Astrocyte of the cerebellum (primary cell): ENCODE results near the gene CCDC170.

ENCODE experiments used
- DNase-seq: peaks from one replicate; pipeline ENCODE4 v3.0.0-alpha.2; 2011; ENCODE audit warnings: low read depth
- H3K4me3 ChIP-seq: 2 replicates; pipeline ENCODE4 v1.5.1; 2011; ENCODE audit warnings: mild to moderate bottlenecking, low read depth, low read length, moderate library complexity
- in situ Hi-C: cut with HindIII; loops from 2 replicates; pipeline ENCODE4 v1.10.0; 2017; ENCODE audit warnings: low sequenced_read_pairs
- TF ChIP-seq, protein P1 (sequence below): IDR thresholded peaks from 2 replicates; pipeline ENCODE4 v1.5.1; 2012; ENCODE audit warnings: low read length, low read depth, moderate library complexity, mild to moderate bottlenecking; ENCODE audit errors: missing control alignments

Gene CCDC170

DNA sequence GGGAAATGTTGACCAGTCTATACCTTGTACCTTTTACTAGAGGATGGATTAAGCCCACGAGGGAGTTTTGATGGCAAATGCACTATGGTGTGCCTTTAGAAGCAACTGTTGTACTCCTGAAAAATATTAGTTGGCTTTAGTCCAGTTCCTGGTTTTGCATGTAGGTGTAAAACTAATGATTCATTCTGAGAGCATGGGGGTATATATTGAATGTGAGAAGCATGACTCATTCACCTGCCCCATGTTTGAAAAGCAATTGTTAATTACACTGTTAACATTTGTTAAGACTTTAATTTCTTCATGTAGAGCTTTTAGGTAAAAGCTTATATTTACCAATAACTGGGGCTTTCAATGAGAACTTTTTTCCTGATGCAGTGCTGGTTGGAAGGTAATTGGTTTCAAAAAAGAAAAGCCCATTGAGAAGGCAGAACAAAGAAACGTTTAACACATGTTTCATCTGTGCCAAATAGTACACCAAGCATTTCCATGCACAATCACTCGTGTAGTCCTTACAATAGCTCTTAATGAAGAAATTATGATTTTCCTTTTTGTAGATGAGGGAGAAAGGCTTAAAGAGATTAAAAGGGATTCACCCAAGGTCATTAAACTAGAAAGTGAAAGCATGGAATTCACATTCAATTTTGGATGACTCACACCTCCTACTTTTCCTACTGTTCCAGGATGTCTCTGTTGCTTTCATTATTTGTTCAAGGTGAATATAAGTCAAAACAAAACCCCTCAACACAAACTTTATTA is 134.1 kb downstream of the CCDC170 start:
- no peak for DNase-seq
- TF ChIP-seq, protein P1, sequence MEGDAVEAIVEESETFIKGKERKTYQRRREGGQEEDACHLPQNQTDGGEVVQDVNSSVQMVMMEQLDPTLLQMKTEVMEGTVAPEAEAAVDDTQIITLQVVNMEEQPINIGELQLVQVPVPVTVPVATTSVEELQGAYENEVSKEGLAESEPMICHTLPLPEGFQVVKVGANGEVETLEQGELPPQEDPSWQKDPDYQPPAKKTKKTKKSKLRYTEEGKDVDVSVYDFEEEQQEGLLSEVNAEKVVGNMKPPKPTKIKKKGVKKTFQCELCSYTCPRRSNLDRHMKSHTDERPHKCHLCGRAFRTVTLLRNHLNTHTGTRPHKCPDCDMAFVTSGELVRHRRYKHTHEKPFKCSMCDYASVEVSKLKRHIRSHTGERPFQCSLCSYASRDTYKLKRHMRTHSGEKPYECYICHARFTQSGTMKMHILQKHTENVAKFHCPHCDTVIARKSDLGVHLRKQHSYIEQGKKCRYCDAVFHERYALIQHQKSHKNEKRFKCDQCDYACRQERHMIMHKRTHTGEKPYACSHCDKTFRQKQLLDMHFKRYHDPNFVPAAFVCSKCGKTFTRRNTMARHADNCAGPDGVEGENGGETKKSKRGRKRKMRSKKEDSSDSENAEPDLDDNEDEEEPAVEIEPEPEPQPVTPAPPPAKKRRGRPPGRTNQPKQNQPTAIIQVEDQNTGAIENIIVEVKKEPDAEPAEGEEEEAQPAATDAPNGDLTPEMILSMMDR, result no peak
- in situ Hi-C loops, result no loop called here
- H3K4me3 ChIP-seq, result no peak overlapping the region

DNA sequence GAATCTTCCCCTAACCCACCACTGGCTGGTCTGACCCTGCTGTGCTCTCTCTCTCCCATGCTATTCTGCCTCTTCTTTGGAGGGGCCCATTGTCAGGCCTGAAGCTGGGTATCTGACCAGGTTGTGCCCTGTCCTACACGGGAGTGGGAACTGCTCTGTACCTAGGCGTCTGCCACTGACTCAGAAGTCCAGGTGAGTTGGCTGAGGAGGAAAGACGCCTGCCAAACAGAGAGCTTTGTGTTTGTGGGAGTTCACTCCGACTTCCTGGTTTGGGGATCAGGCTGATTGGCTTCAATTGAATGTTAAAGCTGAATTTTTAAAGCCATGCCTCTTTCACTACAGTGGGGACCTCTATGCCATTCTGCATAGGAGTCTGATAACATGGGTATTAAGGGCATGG is 136.0 kb downstream of the CCDC170 start:
- in situ Hi-C loops, result no loop called here
- TF ChIP-seq, protein P1, result no peak
- no peak for DNase-seq
- H3K4me3 ChIP-seq, result no peak overlapping the region

DNA sequence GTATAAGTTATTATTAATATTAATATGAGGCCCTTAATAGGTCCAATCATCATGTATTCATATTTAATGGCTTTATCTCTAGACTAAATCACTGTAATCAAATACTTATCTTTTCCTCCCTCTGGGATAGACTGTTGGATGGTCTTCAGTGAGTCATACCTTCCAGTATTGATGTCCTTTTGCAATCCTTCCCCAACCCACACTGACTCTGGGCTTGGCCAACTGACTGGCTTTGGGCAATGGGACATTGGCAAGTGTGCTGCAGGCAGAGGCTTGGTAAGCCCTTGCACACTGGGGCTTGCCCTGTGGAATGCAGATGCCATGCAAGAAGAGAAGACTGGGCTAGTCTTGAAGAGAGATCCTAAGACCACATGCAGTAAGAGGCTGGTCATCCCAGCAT is 136.6 kb downstream of the CCDC170 start:
- in situ Hi-C loops, result no loop called here
- TF ChIP-seq, protein P1, result no peak
- DNase-seq, result no peak

DNA sequence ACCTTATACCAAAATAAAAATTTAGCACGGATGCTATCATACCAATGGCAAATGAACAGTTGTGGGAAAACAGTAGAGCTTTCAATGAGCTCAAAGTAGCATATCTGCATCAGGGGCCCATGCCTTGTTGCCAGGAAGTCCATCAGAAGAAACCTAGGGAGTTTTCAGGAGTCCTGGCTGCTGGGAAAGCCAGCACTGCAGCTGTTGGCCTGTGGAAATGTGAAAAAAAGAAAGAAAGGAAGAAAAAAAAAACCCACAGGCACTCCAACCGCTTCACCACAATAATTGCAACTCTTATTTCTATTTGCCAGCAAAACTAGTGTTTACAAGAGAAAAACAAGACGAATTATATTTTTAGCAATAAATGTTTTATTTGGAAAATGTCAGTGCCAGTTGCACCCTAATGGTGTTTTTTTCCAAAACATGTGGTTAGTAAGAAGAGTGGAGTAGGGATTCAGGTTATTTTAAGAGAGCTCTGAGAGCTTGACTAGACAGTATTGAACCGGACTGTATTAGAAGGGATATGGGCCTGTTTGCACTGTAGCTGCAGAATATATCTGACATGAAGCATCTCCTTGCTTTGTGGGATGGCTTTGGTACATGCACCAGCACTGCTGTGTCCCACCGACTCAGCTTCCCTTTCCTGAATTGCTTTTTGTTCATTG is 137.3 kb downstream of the CCDC170 start:
- H3K4me3 ChIP-seq, result no peak overlapping the region
- no peak for DNase-seq
- TF ChIP-seq, protein P1, result no peak
- in situ Hi-C loops, result no loop called here

More for the DNA sequence above, 136.6 kb downstream of the CCDC170 start:
- no peak overlapping the region for H3K4me3 ChIP-seq

DNA sequence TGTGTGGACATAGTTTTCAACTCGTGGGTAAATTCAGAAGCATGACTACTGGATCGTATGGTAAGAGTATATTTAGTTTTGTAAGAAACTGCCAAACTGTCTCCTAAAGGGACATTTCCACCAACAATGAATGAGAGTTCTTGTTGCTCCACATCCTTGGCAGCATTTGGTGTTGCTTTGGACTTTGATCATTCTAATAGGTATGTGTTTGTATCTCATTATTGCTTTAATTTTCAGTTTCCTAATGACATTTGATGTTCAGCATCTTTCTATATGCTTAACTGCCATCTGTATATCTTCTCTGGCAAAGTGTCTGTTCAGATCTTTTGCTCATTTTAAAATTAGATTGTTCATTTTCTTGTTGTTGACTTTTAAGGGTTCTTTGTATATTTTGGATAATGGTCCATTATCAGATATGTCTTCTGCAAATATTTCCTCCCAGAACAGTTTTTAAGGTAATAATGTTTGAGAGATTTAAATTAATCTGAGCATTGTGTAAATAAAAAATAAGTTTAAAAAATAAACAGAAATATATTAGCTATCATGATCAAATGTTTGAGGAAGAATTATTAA is 138.7 kb downstream of the CCDC170 start:
- TF ChIP-seq, protein P1, result no peak
- no peak for DNase-seq
- H3K4me3 ChIP-seq, result no peak overlapping the region
- in situ Hi-C loops, result no loop called here

DNA sequence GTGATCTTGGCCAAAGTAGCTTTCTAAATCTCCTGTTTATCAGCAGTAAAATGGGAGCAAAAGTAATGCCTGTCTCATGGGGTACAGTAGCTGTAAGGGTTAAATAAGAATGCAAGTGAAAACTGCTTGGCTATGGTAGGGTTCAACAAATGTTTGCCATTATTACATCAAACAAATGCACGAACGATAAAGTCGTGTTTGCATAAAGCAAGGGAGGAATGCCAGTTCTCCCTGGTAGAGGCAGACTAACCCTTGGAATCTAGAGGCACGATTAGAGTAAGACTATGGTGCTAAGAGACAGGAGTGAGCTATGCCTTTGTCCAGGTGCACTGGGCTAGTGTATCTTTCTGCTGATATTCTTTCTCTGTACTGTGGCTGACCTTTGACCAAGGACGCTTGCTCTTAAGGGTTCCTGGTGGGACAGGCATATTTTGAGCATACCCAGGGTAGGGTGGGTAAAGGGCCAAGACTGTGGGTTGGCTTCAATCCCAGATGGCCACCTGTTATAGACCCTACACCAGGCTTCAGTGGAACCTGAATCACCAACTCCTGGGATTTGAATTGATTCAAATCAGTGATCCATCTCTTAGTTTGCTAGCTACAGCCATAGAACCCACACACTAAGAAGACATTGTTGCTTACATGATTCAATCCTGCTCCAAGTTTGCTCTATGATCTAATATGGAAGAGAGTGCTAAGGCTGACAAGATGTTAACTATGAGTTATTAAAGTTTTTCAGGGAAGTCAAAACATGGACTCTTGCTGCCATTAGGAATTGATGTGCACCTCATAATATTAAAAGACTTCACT is 139.9 kb downstream of the CCDC170 start:
- in situ Hi-C loops, result no loop called here
- H3K4me3 ChIP-seq, result no peak overlapping the region
- no peak for DNase-seq
- TF ChIP-seq, protein P1, result no peak
